ENCODE results near the gene MLLT1. TPM values are rescaled to one million over a fixed set of nuclear protein-coding genes. Genes with fewer than 3 reads are reported as not detected.
A peak's percentile ranks its signal among the peaks of the same experiment; 100 is the strongest.

Gene MLLT1
- total RNA-seq, 1 donor from 2014 or later = 67.5 TPM

DNA sequence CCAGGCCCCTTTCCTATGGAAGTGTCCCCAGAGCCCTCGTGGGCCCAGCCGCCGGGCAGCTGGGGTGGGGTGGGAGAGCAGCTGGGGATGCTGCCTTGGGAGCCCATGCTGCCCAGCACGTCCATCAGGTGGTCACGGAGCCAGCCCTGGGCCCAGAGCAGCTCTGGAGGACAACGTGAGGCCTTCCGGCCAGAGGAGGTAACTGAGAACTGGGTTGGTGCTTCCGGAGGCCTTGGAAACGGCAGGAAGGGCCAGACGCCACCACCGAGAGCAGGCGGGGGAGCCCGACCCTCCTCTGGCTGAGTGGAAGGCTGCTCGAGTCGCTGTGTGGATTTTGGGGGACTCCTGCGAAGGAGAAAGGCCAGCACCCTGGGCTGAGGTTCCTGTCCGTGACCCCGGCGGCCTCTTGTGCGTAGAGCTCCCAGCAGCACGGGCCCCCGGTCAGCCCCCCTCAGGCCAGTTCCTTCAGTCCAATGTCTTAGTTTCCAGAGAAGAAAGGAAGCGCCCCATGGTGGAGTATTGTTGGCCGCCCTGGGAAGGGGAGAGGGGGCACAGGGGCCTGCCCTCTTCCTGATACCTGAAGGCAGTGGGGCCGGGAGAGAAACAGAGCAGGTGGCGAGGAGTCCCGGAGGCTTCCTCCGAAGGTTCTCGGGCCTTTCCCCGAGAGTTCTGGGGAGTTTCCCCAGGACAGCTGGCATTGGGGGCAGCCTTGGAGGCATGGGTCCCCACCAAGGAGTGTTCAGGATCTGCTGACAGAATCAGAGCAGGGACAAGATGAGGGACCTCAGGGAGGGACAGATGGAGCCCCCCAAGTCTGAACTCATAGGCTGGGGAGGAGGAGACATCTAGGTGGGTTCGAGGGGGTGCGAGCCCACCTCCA, 68.8 kb downstream of the MLLT1 start:
- DNase-seq (ENCODE audit: low spot score) = no peak

DNA sequence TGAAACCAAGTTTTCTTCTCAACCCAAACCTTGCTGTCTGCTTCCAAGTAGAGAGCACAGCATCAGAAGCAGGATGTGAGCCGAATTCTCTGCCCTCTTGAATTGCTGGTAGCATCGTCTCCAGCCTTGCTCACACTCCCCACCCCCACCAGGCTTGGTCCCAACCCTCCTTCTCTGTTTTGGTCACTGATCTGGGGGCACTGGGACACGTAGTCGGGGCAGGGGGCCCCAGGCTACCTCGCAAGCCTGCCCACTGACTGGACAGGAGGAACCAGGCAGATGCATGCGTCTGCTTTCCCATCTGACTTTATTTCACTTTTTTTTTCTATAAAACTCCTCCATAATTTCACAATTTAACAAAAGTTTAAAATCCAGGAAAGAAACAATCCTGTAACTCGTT, 69.7 kb downstream of the MLLT1 start:
- DNase-seq (ENCODE audit: low spot score) = no peak

DNA sequence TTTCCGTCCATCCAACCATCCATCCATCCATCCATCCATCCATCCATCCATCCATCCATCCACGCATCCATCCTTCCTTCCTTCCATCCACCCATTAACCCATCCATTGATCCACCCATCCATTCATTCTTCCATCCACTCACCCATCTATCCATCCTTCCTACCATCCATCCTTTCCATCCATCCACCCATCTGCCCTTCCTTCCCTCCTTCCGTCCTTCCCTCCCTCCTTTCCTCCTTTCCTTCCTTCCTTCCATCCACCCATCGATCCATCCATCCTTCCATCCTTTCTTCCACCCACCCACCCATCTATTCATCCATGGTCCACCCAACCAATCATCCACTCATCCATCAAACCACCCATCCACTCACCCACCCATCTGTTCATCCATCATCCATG, 70.1 kb downstream of the MLLT1 start:
- DNase-seq (ENCODE audit: low spot score) = no peak

DNA sequence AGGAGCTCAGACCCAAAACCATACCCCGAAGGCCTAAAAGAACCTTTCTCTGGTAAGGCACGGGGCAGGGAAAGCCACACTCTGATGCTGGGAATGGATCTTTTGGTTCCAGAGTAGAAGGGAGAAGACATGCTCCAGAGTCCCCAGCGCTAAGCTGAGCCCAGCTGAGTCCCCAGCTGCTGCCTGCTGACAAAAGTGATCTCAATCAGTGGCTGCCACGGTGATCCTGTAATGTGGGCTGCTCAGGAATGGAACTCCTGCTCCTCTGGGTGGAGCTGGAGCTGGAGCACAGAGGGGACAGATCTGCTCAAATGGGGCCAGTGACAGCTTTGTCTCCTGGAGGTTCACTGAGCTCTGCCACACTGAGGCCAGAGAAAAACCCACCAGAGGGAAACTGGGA, 70.5 kb downstream of the MLLT1 start:
- DNase-seq (ENCODE audit: low spot score) = no peak

DNA sequence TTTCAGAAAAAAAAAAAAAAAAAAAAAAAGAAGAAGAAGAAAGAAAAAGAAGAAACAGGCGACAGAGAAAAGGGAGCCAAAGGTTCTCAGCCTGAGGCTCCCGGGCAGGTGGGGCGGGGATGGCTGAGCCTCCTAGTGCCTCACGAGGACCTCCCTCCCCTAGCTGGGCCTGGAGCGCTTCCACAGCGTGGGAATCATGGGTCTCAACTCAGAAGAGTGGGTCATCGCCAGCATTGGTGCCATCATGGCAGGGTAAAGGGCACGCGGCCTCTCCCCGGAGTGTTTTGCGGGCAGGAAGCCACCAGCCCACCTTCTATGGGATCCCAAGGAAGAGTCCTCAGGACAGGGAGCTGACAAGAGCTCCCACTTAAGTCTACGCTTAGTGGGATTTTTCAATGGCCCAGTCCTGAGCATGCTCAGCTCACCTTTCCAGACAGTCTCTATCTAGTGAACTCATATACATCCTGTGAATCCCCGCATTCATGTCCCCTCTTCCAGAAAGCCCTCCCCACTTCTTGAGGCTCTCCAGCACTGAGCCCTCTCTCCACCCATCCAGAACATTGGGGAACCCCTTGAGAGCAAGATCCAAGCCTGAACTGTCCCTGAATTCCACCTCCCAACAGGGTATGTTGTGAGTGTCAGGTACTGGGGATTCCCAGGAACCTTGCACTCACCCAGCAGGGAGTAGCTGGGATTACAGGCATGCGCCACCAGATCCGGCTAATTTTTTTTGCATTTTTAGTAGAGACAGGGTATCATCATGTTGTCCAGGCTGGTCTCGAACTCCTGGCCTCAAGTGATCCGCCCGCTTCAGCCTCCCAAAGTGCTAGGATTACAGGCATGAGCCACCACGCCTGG, 74.7 kb downstream of the MLLT1 start:
- DNase-seq (ENCODE audit: low spot score) = no peak

DNA sequence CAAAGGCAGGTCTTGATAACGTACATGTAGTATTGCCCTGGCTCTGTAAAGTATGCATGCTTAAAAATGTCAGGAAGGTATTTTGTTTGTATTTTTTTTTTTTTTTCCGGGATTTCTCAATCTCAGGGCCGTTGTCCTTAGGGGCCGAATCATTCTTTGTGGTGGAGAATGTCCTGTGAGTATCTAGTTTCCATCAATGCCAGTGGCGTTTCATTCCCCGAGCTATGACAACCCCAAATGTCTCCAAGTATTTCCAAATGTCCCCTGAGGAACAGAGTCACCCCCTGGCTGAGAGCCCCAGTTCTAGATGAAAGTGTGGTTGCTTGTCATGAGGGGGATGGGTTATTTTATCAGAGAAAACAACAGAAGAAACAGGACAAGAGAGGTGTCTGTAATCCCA, 75.6 kb downstream of the MLLT1 start:
- DNase-seq (ENCODE audit: low spot score) = no peak

DNA sequence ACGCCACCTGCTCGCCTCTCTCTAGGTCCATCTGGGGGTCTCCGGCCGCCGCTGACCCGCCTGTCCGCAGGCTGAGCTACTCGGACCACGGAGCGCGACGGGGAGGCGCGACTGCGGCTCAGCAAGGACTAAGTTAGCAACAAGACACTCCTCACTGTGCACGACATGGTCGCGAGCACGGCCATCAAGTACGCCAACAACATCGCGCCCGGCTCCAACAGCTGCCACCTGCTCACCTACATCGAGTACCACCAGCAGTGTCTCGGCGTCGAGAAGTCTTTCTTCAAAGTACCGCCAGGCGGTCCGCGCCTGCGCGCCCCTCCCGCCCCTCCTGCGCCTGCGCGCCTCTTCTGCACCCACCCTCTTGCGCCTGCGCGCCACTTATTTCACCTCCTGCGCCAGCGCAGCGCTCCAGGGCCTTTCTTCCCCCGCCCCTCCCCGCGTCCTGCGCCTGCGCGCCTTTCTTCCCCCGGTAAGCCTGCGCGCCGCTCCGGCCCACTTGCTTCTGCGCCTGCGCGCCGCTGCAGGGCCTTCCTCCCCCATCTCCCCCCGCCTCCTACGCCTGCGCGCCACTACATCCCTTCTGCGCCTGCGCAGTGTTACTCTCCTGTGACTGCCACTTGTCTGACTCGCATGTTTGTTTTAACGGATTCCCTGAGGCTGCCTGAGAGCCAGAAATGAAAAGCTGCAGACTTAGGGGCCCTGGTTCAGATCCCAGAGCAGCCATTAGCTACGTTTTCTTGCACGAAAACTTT, 80.4 kb downstream of the MLLT1 start:
- peak; percentile 99 for DNase-seq (ENCODE audit: low spot score)

DNA sequence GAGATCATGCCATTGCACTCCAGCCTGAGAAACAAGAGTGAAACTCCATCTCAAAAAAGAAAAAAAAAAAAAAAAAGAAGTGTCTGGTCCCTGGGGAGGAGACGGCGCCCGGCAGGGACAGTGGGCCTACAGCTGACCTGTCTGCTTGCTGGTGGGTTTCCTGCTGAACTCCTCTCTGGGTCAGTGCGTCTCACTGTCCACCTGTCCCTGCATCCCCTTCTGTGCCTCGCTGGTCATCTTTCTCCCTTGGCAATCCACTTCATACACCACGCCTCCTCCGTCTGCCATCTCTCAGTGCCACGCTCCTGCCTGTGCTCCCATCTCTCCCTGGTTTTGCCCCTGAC, 80.9 kb downstream of the MLLT1 start:
- DNase-seq (ENCODE audit: low spot score) = no peak

DNA sequence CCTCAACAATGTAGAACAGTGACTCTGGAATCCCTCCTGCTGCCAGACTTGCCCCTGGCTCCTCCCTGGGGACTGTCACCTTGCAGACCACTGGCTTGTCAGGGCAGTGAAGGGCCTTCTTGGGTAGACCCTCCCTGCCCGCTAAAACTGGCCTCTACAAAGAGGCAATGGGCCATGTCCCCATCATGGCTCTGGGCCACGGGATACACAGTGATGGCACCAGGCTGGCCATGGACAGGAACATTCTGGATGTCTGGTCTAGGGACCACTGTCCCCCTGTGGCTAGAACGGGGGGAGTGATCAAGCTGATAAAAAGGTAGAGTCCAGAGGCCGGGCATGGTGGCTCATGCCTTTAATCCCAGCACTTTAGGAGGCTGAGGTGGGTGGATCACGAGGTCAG, 83.4 kb downstream of the MLLT1 start:
- DNase-seq (ENCODE audit: low spot score) = no peak

DNA sequence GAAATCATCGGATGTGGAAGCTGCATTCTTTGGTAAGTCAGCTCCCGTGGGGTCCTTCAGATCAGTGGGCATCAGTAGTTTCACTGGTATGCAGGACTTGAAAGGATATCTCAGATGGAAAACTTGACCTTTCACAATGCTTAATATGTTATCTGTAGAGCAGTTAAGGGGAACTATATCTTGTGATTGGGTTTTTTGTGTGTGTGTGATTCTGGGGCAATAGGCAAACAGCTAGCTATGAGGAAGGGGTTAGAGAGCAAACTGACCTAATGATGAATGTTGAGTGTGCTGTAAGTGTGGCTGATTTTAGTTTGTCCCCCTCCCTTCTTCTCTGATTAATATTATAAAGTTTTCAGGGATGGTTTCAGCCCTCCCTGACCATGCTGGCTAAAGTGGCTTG, 91.0 kb downstream of the MLLT1 start:
- no peak for DNase-seq (ENCODE audit: low spot score)

DNA sequence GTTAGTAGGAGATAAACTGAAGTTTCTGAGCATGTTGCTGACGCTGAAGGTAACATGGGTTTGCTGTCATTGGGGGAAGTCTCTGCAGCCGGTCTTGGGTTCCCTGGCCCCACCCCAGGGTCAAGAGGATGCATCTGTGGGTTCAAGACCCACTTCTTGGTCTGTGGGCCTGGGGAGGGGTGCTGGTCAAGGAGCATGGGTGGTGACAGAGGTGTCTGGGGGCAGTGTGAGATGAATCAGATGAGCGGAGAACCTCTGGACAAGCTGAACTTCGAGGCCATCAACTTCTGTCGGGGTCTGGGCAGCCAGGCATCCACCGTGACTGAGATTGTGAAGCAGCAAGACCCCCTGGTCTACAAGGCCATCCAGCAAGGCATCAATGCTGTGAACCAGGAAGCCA, 92.4 kb downstream of the MLLT1 start:
- DNase-seq (ENCODE audit: low spot score) = no peak

DNA sequence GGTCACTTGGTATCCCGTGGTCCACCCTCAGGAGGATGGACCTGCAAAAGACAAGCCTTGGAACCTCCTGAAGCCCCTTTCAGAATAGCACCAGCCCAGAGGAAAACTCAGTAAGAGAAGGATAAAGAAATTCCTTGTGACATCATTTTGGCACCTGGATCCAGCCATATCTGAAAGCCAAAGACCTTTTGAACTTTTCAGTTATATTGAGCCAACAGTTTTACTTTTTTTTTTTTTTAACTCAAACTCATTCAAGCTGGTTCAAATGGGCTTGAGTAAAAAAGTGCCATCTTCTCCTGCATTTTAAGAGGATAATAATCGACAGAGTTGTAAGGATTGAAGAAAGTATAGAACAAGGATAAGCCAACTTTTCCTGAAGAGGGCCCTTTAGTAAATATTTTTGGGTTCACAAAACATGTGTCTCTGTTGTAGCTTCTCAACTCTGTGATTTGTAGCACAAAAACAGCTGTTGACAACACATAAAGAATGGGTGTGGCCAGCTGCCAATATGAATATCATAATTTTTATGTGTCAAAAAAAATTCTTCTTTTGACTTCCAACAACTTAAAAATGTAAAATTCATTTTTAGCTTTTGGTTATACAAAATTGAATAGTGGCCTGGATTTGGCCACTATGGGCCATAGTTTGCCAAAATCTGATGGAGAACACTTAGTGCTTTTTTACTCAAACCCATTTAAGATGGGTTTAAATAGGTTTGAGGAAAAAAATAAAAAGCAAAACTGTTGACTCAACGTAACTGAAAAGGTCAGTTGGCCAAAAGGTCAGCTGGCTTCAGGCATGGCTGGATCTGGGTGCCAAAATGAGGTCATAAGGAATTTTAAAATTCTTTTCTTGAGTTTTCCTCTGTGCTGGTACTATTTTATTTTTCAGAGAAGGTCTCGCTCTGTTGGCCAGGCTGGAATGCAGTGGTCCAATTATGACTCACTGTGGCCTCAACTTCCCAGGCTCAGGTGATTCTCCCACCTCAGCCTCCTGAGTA, 93.6 kb downstream of the MLLT1 start:
- DNase-seq (ENCODE audit: low spot score) = no peak

DNA sequence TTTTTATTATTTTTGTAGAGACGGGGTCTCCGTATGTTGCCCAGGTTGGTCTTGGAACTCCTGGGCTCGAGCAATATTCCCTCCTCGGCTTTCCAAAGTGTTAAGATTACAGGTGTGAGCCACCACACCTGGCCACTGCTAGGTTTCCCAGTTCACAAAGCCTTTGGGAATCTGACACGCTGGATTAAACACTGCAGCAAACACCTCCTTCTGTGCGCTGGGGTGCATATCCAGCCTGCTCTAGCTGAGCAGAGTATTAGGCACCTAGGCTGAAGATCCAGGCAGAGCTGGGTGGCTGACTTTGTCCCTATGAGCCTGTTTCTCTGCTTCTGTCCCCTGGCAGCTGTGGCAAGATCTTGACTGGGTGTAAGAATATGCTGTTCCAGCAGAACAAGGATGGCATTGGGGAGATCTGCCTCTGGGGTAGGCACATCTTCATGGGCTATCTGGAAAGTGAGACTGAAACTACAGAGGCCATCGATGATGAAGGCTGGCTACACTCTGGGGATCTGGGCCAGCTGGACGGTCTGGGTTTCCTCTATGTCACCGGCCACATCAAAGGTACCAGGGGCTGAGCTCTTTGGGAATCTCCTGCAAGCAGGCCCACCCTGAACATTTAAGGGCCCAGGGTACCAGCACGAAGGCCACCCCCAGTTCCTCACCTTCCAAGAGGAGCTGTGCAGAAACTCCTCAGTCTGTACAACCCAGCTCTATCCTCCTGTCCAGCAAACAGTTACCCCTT, 94.5 kb downstream of the MLLT1 start:
- DNase-seq (ENCODE audit: low spot score) = no peak

DNA sequence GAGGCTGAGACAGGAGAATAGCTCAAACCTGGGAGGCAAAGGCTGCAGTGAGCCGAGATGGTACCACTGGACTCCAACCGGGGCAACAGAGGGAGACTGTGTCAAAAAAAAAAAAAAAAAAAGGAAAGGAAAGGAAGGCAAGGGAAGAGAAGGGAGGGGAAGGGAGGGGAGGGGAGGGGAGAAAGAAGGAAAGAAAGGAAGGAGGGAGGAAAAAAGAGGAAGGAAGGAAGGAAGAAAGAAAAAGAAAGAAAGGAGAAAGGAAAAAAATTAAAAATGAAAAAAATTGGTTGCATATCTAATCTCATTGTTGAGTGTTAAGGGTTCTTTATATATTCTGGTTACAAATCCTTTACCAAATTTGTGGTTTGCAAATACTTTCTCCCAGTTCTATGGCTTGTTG, 98.7 kb downstream of the MLLT1 start:
- DNase-seq (ENCODE audit: low spot score) = no peak

DNA sequence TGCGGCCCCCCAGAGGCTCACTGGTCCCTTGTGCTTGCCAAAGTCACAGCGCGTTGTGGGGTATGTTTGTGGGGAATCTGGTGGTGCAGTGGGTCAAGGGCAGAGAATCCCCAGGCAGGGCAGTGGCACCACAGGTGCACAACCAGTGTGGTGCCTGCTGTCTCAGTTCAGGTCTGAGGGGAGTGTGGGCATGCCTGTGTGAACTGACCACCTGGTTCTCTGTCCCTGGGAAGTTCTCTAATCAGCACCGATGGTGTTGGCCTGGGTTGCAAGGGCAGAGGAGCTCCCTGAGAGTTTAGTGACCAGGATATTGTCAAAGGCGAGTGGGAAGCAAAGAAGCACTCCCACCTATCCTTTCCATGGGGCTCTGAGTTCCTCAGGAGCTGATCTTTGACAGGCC, 106.6 kb downstream of the MLLT1 start:
- no peak for DNase-seq (ENCODE audit: low spot score)

DNA sequence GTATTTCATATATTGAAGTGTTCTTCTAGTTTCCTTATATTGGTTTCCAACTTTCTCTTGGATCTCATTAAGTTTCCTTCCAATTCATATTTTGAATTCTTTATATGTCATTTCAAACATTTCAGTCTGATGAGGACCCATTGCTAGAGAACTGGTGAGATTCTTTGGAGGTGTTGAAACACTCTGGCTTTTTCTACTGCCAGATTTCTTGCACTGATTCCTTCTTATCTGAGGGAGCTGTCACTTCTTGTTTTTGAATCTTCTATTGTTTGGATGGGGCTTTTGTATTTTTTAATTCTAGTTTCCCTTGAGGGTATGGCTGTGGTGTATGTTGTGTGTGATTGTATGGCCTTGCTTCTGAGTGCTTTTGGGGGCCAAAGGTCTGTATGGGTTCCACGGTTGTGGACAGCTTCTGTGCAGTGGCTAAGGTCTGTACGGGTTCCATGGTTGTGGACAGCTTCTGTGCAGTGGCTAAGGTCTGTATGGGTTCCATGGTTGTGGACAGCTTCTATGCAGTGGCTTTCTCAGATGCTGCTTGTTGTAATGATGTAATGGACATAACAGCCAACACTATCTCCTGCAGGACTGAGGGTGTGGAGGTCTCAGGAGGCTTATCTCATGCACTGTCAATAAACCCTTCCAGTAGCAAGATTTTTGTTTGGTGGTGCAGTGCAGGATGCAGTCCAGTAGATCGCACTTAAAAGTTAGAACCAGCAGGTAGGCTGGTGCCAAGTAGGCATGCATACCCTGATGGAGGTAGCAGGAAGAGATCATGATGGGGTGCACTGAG, 107.5 kb downstream of the MLLT1 start:
- no peak for DNase-seq (ENCODE audit: low spot score)

DNA sequence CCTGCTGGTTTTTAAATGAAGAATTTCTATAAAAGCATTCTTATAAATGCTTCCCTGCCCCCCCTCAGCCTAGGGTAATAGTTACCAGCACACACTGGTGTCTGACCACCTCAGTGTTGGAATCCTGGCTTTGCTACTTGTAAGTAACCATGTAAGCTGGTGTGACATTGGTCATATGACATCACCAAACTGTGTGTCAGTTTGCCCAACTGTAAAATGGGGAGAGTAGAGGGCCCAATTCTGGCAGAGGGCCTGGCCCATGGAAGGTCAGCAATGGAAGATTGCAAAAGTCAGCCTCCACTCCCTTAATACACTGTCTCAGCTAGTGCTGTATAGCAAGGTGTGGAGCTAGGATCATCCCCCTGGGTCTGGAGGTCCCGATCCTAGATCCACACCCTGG, 112.7 kb downstream of the MLLT1 start:
- DNase-seq (ENCODE audit: low spot score) = no peak

DNA sequence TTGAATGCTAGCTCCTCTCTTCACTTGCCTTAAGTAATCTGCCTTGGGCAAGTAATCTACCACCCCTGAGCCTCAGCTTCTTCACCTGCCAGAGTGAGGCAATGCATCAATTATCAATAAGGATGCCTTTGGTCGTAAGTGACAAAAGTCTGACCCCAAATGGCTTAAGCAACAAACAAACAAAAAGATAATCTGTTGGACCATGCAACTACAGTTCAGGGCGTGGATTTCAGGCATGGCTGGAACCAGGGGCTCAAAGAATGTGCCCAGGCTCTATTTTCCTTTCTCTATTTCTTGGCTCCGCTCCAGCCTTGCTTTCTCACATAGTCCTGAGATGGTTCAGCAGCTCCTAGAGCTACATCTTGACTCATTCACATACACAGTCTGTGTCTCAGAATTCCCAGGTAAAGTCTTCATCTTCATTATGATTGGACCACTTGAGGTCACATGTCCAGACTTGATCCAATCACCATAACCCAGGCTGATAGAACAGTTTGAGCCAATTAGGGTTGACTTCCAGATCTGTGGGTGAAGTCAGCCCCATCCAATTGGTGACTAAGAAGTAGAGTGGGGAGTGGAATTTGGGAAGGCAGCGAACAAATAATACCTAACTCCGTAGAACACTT, 114.8 kb downstream of the MLLT1 start:
- DNase-seq (ENCODE audit: low spot score) = no peak

DNA sequence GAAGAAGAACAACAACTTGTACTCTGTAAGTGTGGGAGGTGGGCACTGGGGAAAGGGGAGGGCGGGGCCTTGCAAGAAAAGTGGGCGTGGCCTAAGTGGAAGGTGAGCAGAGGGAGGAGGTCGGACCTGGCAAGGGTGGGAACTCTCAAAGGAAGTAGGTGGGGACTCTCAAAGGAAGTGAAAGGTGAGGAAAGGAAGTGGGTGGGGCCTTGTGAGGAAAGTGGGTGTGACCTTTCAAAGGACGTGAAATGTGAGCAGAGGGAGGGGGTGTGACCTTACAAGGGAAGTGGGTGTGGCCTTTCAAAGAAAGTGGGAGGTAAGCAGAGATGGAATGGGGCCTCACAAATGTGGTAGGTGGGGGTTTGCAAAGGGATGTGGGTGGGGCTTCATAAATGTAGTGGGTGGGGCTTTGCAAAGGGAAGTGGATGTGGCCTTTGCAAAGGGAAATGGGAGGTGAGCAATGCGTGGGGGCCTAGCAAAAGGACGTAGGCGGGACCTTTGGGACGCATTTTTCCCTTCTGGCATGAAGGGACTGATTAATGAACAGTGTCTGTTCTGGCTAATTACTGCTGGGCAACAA, 118.4 kb downstream of the MLLT1 start:
- peak; percentile 16 for DNase-seq (ENCODE audit: low spot score)

All from mucosa of gallbladder (tissue), 1 donor.